DMS 273 (cell line): ENCODE results near the gene DCLK2.

Experiments
- DNase-seq: peaks from one replicate; lab custom pipeline; 2025; ENCODE audit not compliant: unreplicated experiment; lab: John Stamatoyannopoulos, UW

The DCLK2 gene

DNA sequence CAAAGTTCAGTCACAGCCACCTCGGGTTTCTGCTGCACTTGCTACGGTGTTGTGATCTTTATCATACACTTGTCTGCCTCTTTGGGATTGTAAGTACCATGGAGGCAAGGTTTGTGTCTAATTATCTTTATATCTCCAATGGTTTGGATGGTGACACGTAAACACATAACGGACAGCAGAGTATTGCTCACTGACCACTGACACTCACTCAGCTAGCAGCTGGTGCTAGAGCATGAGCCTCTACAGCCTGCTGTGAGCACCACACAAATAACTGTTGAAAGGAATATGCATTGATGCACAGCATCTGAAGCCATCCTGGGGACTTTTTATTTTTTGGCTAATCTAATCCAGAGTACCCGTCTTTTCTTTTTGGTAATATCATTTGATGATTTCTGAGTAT lies 156.0 kb downstream of the DCLK2 start:
- DNase-seq = no peak

DNA sequence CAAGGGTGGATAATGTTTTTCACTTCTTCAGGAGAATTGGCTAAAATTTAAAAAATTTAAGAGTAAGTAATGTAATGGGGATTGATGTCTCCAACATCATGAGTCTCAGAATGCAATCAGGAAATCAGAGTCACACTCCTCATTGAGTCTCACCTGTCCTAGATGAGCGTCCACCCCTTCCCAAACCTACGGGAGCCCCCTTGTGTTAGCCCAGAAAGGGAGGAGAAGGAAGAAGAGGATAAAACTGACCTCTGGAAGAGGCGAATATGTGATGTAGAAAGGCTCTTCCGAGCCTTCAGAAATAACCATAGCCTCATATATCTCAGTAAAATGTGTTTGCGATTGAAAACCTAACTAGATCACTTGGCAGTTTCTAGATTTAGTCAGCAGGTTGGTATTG lies 157.1 kb downstream of the DCLK2 start:
- no peak for DNase-seq

DNA sequence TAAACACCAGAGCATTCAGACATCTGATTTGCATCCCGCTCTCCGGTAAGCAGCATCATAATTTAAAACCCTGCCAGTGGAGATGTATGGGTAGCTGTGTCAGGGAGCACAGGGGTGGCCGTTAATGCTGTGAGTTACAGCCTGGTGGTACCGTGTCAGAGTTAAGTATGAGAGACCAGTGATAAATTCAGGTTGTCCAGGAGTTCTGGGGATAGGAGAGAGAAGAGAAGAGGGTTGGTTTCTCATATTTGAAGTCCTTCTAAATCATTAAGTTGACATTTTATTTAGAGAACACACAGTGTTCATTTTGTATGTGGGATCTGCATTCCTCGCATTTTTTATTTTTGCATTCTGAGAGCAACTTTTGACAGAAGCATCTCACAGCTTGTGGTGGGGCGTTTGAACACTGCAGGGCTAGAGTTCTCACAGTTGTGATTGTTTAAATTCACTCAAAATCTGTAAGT lies 157.6 kb downstream of the DCLK2 start:
- DNase-seq = no peak

DNA sequence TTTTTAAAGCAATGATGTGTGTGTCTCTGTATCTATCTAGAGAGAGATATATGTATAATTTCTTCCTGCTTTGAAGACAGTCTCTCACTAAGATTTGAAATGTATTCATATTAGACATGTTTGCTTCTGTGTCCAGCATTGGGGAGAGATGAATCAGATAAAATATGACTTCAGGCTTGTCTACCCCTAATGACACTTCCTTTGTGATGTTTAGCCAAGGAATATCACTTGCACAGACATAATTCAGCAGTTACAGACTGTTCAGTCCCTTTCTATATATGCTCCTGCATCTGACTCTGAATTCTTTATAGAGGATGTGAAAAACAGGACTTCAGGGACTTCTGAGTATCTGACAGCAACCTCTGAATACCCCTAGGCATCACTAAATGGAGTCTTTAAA lies 158.4 kb downstream of the DCLK2 start:
- no peak for DNase-seq

DNA sequence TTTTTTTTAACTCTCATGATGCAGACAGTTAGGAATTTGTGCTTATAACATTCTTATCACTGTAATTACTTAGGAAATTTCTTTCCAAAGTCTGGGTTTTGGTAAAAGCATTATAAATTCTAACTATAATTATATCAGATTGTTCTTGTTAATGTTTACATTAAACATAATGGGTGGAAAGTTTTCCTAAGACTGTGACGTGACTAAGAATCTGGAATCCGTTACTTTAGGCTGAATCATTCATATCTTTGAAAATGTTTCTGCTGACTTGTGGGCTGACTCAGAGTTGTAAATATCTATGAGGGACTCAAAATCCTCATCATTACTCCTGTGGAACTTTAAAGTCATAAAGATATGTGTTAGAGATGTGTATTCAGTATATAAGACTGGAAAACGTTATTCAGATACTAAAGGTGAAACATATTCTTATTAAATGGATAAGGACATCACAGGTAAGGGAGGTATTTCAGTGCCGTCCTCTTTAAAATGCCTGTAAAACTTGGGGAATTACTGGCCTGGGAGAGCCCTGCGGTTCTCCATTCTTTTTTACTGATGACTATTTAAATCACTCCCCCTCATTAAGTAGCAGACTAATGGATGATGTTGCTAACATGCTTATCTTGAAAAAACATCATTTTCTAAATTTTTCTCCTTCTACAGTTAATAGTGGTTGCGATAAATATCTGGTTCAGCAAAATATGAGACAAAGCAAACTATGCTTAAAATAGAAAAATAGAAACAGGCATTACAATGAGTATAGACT lies 159.0 kb downstream of the DCLK2 start:
- DNase-seq = no peak

DNA sequence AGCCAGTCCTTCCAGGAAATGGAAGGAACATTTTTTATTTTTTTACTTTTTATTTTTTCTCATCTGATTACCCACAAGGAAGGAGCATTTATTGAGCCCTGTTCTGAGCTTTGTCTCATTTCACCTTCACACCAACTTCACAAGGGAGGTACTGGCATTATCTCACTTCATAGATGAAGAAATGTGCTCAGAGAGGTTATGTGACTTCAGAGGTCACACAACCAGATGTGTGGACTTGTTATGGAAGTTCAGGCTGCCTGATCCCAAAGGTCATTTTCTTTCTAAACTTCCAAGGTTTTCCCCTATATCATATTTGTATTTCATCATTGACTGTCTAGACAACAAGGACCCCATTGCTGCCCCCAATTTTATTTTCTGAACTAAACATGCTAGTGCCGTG lies 160.3 kb downstream of the DCLK2 start:
- no peak for DNase-seq

DNA sequence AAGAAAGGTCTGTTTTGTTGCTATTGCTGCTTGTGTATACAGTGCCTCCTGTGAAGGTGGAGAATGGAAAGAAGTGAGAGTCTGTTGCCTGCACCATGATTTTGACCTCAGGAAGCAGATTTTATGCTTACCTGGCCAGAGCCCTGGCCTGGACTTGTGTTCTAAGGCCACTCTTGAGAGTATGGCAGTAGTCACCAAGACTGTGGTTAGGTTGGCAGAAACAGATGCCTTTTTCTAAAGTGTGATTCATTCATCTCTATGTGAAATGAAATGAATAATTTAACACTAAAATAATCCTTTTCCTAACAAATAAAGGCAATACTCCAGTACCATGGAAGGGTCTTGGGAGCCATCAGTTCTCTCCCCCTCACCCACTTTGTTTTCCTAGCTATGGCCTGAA lies 161.8 kb downstream of the DCLK2 start:
- no peak for DNase-seq

DNA sequence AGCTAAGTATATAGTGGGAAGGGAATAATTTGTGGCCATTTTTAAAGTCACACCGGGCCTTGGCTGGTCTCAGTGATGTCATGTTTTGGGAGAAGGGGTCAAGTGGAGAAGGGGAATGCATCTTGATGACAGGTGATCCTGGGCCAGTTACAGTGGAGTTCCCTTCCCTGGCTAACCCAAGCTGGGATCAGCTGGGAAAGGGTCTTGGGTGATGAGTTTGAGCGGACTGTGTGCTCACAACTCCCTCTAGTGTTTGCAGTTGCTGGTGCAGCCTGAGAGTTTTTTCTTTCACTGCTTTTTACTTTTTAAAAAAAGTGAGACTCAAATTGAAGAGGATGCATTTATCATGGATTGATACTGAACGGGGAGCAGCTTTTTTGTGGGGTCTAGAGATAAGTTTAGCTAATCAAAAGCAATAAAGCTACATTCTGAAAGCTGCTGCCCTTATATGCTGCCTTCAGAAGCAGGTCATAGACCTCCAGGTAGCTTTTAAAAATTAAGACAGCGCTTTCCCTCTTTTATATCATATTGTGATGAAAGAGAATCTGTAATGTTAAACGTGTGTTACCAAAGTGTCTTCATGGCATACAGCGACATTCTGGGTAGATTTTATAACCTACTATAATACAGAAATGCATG lies 164.7 kb downstream of the DCLK2 start:
- peak; percentile 60 for DNase-seq

DNA sequence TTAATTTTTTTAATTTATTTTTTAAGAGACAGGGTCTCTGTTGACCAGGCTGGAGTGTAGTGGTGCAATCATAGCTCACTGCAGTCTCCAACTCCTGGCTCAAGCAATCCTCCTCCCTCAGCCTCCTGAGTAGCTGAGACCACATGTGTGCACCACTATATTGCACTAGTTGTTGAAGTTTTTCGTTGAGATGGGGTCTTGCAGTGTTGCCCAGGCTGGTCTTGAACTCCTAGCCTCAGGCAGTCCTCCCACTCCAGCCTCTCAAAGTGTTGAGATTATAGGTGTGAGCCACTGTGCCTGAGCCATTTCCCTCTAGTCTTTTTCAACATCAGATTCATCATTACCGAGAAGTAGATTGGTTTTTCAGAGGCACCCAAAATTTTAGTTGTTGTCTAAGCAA lies 165.7 kb downstream of the DCLK2 start:
- DNase-seq = no peak

DNA sequence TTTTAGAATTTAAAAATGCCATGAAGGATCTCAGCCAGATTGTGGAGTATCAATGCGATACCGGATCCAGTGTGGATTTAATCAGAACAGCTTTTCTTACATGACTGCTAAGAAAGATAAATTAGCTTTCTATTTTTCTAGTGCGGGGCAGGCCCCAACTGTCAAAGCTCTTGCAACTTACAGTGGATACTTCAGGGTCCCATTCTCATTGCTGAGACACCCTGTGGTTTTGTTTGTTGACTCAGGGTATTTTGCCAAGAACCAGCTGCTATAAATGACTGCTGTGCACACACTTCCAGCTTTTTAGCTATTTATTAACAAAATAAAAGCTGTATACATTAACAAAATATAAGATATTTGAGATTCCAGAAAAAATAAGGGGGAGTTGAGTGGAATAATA lies 166.4 kb downstream of the DCLK2 start:
- peak; percentile 51 for DNase-seq

DNA sequence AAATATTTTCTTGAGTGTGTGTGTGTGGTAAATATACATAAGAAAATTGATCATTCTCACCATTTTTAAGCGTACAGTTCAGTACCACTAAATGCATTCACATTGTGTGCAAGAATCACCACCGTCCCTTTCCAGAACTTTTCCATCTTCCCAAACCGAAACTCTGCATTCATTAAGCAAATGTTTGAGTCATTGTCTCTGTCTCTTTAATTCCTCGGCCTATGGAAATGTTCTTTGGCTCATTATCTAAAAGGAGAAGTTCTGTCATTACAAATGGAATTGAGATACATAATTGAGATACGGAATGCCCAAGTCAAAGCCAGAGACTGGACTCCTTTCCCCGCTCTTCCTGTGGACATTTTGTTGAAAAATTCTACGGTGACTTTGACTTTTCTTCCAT lies 168.9 kb downstream of the DCLK2 start:
- no peak for DNase-seq

DNA sequence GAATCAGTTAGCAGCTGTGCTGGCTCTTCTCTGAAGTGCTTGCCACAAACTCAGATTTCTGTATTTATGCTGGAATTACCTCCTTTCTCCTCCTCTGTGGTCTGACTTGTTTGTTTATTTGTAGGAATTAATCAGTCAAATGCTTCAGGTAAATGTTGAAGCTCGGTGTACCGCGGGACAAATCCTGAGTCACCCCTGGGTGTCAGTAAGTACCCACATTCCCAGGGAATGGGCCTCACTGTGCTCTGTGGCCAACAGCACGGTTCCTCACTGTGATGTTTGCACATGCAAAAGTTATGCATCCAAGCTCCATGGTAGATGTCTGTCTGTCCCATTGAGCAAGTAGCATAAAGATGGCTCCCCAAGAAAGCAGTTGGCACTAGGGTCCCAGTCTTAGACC lies 169.9 kb downstream of the DCLK2 start:
- no peak for DNase-seq

DNA sequence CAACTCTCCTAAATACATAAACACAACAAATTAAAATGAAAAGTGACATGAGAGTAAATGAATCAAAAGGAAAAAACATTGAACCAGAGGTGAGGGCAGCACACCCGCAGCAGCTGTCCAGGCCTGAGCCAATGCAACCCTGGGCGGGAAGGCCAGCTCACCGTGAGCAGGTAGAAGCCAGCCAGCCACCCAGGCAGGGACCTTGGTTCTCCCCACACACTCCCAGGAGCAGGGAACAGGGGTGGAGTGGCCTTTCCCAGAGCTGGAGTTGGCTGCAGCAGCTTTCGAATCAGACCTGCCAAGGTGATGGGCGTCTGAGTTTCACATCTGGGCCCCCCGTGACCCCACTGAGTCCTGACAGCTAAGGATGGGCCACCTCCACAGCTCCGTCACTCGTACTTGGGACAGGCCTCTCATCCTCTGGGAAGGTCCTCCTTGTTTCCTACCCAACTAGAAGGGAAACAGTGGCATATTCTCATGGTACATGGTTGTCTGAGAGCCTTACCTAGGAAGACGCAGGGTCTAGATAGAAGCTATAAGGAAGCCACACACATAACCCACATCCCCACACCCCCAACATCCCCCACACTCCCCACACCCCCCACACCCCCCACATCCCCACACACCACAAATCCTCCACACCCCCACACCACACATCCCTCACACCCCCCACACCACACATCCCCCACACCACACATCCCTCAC lies 172.2 kb downstream of the DCLK2 start:
- DNase-seq = no peak

DNA sequence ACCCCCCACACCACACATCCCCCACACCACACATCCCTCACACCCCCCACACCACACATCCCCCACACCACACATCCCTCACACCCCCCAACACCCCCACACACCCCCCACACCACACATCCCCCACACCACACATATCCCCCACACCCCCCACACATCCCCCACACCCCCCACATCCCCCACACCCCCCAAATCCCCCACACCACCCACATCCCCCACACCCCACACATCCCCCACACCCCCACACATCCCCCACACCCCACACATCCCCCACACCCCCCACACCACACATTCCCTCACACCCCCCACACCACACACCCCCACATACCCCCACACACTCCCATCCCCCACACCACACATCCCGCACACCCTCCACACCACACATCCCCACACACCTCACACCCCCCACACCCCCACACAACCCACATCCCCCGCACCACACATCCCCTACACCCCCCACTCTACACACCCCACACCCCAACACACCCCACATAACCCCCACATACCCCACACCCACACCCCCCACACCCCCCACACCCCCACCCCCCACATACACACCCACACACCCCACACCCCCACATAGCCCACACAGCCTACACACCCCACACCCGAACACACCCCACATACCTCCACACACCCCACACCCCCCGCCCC lies 172.9 kb downstream of the DCLK2 start:
- DNase-seq = peak; percentile 4

DNA sequence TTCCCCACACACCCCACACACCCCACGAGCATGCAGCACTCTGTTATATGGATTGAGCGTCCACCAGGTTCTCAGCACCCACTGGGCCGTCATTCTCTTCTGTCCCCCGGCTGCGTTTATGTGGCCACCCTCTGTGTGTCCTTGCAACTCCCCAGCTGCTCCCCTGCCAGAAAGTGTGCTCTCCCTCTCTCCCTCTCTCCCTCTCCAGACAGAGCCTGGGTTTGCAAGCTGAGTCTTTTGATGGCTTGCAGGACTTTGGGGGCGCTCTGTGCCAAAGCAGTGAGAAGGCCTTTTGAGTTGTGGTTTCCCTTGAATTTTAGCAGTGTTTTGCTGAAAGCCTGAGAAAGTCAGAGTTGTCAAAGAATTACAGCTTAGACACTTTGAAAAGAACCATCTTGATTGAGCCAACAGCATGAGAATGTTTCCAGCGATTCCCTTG lies 173.5 kb downstream of the DCLK2 start:
- DNase-seq = peak; percentile 4

DNA sequence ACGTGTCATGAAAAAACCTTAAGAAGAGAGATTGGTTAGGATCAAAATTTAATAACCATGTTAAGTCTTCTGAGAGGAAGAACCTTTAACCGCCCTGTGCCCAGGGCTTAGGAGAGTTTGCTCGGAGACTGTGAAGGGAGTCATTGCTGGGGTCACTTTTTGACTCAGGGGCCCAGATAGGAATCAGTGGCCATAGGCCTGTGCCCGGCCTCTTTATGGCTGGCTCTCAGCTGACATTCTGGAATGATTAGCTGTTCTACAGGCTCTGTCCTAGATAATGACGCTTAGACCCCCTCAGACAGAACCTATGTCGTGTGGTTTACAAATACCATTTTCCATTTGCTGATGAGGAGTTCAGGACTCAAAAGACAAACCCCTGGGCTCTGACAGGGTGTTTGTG lies 174.1 kb downstream of the DCLK2 start:
- DNase-seq = no peak

DNA sequence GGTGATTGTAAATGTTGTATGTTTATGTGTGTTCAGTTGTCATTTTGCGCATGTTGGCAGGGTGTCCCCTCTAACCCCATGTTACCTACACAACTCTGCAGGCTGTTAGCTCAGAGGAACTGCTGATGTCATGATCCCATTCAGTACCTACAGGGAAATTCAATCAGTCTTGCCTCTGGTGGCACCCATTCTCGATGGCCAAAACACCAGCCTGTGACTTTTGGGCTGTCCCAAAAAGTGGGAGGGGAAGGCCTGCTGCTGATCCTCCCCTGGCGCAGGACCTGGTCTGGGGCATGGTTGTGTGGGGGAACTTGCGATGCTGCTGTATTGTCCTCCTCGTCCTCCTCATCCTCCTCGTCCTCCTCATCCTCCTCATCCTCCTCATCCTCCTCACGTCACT lies 174.5 kb downstream of the DCLK2 start:
- no peak for DNase-seq

DNA sequence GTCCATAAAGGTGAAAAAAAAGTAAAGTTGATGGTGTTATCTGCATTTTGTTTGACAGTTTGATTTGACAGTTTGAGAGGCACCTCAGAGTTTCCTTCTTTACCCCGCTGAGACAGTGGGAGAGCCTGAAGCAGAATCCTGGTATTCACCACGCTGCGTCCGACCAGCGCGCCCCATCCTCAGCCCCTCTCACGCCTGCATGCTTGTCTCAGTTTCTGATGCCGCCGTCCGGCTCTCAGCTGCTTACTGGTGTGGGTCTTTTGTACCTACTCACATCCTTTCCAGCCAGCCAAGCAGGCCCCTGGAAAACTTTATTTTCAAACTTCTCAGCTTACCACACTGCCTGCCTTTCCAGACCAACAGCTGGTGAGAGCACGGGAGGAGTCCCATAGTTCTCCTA lies 175.2 kb downstream of the DCLK2 start:
- DNase-seq = no peak

DNA sequence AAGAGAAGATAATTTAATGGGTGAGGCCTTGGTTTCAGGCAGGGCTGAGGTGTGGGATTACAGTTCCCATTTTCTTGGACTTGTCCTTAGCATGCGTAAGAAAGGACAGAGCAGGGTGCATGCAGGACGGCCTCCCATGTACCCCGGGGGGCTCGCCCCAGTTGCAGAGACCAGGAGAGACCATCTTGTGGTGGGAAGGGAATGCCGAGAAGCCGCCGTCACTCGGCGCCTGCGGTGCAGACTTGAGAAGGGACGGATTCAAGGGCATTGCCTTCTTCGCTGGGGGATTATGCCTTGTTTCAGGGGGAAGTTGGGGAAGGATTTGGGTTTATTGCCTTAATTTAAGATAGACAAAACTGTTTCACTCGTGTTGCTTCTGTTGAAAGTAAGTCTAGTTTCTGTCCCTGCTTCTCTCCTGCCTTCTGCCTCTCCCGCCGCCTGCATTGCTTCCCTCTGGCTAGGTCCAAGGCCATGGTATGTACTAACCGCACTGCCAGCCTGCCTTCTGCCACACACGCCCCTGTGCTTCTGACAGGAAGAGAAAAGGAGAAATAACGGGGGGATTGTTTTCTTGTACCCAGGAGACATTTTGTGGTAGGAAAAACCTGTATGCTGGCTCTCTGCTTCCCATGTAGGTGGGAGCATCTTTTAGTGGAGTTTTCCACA lies 175.9 kb downstream of the DCLK2 start:
- DNase-seq = no peak

DNA sequence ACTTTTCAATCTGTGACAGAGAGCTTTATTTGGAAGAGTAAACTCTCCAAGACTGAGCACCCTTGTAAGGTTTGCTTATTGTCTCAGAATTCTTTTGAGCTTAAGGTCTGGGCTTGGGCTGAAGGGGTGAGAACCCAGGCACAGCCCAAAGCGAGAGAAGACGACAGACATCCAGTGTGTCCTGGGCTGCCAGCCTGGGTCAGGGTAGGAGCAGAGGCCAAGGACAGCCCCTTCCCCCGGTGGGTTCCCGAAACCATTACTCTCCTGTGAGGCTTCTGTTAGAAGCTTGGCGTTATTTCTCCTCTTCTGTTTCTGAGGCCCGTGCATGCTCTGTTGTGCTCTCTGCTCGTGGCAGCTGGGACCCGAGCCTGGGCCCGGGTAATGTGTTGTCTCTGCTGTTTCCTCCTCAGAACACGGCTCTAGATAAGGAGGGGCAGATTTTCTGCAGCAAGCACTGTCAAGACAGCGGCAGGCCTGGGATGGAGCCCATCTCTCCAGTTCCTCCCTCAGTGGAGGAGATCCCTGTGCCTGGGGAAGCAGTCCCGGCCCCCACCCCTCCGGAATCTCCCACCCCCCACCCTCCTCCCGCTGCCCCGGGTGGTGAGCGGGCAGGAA lies 177.5 kb downstream of the DCLK2 start:
- no peak for DNase-seq

DNA sequence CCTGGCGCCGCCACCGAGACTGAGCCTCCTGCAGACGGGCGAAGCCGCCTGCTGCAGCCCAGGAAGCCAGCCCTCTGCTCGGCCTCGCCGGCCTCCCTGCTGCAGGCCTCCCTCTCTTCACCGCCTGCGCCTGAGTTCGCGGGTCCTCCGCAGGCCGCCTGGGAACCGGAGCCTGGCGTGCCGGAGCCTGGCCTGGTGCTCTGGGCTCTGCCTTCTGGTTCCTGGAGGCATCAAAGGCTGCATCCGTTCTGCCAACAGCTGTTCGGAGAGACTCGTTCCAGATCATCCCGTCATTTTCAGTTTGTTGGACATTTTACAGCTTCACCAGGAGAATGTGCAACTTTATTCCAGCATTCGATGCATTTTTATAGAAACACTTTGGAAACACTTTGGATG lies 178.0 kb downstream of the DCLK2 start:
- no peak for DNase-seq
